22Rv1 (cell line): ENCODE data around the gene SLC25A43.

Source experiments
- ZFX ChIP-seq: fragments of 450-650 bp; IDR thresholded peaks from 2 replicates; pipeline ENCODE4 v1.6.1; 2017; ENCODE audit warnings: antibody characterized with exemption, borderline replicate concordance
- TF ChIP-seq, protein P1 (sequence below): fragments of 450-650 bp; IDR thresholded peaks from 2 replicates; pipeline ENCODE4 v1.5.1; 2017; ENCODE audit warnings: mild to moderate bottlenecking

DNA sequence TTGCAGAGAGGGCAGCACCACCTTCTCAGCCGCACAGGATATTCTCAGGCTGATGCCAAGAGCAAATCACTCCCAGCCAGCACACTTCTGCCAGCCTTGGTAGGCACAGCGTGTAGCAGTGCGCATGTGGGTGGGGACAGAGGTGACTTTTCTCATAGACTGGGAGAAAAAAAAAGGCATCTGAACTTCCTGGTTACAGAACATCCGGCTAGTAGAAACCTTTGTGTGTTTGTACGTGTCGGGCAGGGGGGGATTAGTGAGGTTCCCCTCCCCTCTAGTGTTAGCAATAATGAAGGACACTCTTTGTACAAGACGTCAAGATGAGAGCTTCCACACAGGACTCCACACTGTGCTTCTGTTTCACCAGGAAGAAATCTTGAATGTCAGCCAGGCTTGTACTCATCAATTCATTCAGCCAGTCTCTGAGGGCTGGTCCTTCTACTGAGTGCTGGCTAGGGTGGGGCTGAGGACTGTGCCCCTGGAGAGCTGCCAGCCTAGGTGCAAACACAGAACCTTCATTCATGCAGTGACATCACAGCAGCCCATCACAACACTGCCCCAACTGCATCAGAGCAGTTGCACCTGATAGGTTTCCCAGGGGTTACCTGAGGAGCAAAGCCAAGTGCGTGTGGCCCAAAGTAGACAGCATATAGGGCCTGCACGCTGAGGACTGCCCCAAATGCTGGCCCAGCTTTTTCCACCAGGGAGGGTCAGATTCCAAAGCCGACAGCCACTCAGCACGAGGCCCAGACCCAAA lies 103.8 kb downstream of the SLC25A43 start:
- TF ChIP-seq, protein P1, sequence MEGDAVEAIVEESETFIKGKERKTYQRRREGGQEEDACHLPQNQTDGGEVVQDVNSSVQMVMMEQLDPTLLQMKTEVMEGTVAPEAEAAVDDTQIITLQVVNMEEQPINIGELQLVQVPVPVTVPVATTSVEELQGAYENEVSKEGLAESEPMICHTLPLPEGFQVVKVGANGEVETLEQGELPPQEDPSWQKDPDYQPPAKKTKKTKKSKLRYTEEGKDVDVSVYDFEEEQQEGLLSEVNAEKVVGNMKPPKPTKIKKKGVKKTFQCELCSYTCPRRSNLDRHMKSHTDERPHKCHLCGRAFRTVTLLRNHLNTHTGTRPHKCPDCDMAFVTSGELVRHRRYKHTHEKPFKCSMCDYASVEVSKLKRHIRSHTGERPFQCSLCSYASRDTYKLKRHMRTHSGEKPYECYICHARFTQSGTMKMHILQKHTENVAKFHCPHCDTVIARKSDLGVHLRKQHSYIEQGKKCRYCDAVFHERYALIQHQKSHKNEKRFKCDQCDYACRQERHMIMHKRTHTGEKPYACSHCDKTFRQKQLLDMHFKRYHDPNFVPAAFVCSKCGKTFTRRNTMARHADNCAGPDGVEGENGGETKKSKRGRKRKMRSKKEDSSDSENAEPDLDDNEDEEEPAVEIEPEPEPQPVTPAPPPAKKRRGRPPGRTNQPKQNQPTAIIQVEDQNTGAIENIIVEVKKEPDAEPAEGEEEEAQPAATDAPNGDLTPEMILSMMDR: no peak
- no peak for TF ChIP-seq ZFX
